Hepatocyte (in vitro differentiated cells): Measurements from ENCODE around the gene AKAP1. TPM values are rescaled to one million over a fixed set of nuclear protein-coding genes. Genes with fewer than 3 reads are reported as not detected.

ENCODE experiments used
- DNase-seq: peaks from one replicate; pipeline ENCODE4 v3.0.0-alpha.2; 2016; ENCODE audit warnings: low spot score
- H2AFZ ChIP-seq: fragments of 200-600 bp; sonication (generic); 2 replicates; pipeline ENCODE4 v1.6.0; 2016; ENCODE audit warnings: antibody characterized with exemption, mild to moderate bottlenecking
- H3K27ac ChIP-seq: fragments of 200-600 bp; sonication (generic); 2 replicates; pipeline ENCODE4 v1.5.1; 2016; ENCODE audit warnings: mild to moderate bottlenecking
- H3K27me3 ChIP-seq: fragments of 200-600 bp; sonication (generic); 2 replicates; pipeline ENCODE4 v1.6.1; 2016
- H3K36me3 ChIP-seq: fragments of 200-600 bp; sonication (generic); replicated peaks from 2 replicates; pipeline ENCODE4 v1.5.1; 2016; ENCODE audit warnings: low read depth; ENCODE audit not compliant: insufficient read depth
- H3K4me1 ChIP-seq: fragments of 200-600 bp; sonication (generic); 2 replicates; pipeline ENCODE4 v1.5.1; 2016; ENCODE audit warnings: mild to moderate bottlenecking, moderate library complexity; ENCODE audit not compliant: insufficient read depth
- H3K4me2 ChIP-seq: fragments of 200-600 bp; sonication (generic); 2 replicates; pipeline ENCODE4 v1.6.0; 2016
- H3K4me3 ChIP-seq: fragments of 200-600 bp; sonication (generic); 2 replicates; pipeline ENCODE4 v1.5.1; 2016; ENCODE audit warnings: mild to moderate bottlenecking
- H3K79me2 ChIP-seq: fragments of 200-600 bp; sonication (generic); 2 replicates; pipeline ENCODE4 v1.6.0; 2017; ENCODE audit warnings: mild to moderate bottlenecking
- H3K9me2 ChIP-seq: fragments of 200-600 bp; sonication (generic); replicated peaks from 2 replicates; pipeline ENCODE4 v1.6.0; 2017; ENCODE audit warnings: mild to moderate bottlenecking; ENCODE audit not compliant: insufficient read depth
- H3K9me3 ChIP-seq: fragments of 200-600 bp; sonication (generic); 2 replicates; pipeline ENCODE4 v1.5.1; 2016; ENCODE audit warnings: low read depth, mild to moderate bottlenecking
- H4K20me1 ChIP-seq: fragments of 200-600 bp; sonication (generic); 2 replicates; pipeline ENCODE4 v1.6.0; 2016; ENCODE audit warnings: mild to moderate bottlenecking; ENCODE audit not compliant: insufficient read depth, poor library complexity, severe bottlenecking
- EZH2 ChIP-seq: fragments of 200-600 bp; sonication (generic); IDR thresholded peaks from 2 replicates; pipeline ENCODE4 v1.6.1; 2016; ENCODE audit warnings: antibody characterized with exemption, mild to moderate bottlenecking, borderline replicate concordance
- EZH2phosphoT487 ChIP-seq: fragments of 200-600 bp; sonication (generic); IDR thresholded peaks from one replicate; pipeline ENCODE4 v1.6.1; 2018; ENCODE audit warnings: antibody characterized with exemption, mild to moderate bottlenecking, low read depth, moderate library complexity; ENCODE audit not compliant: unreplicated experiment, severe bottlenecking
- WGBS: methylation state at CpG from one replicate; pipeline ENCODE4 v1.1.6; 2016; ENCODE audit warnings: low lambda C conversion rate; ENCODE audit errors: missing lambda C conversion rate; 5-methylcytosine and 5-hydroxymethylcytosine counted together
- polyA plus RNA-seq: library from polyadenylated mRNA; unstranded; fragments of >200 nt; fragmentation: Nextera tagmentation; extraction: Ambion mirVana; gene quantifications from 2 replicates; pipeline ENCODE4 v1.2.1, GENCODE V29; 2016
- total RNA-seq: library from RNA; depleted of rRNA; stranded (reverse); fragments of >200 nt; gene quantifications from 2 replicates; pipeline ENCODE4 v1.2.3, GENCODE V29; 2014
- TF ChIP-seq, protein P1 (sequence below): fragments of 200-600 bp; sonication (generic); IDR thresholded peaks from 2 replicates; pipeline ENCODE4 v1.5.1; 2016; ENCODE audit warnings: antibody characterized with exemption, mild to moderate bottlenecking; ENCODE audit not compliant: poor library complexity

AKAP1 gene
- total and polyA plus RNA-seq, 2 experiments from 2014 or later = 33.0 to 46.7 TPM

- DNase-seq = no peak
- Histone ChIP-seq H3K4me3 (no peak overlapping the region), H2AFZ (no peak overlapping the region), H3K27me3 (no peaks in the 10 kb centered on the region), H3K4me1 (no peaks in the 10 kb centered on the region), H3K27ac (no peak overlapping the region), H3K4me2 (no peak overlapping the region), H3K9me3 (no peaks in the 10 kb centered on the region), H3K9me2 (no peaks in the 10 kb centered on the region), H3K79me2 (no peaks in the 10 kb centered on the region), H3K36me3 (no peaks in the 10 kb centered on the region), H4K20me1 (no peaks in the 10 kb centered on the region)
- 75% methylated on average over 4 of the region's 4 CpGs for whole genome bisulfite sequencing
- TF ChIP-seq EZH2 = no peak
Measured at GRCh38 chr17:57158325-57158724, 73.3 kb downstream of the AKAP1 start.

- Histone ChIP-seq H3K27me3 (no peaks in the 10 kb centered on the region), H3K79me2 (no peaks in the 10 kb centered on the region), H3K36me3 (no peaks in the 10 kb centered on the region), H3K9me2 (no peaks in the 10 kb centered on the region), H3K9me3 (no peaks in the 10 kb centered on the region), H4K20me1 (no peaks in the 10 kb centered on the region), H3K4me1 (no peaks in the 10 kb centered on the region), H3K4me2 (no peak overlapping the region), H2AFZ (no peak overlapping the region), H3K4me3 (no peak overlapping the region), H3K27ac (no peak overlapping the region)
- WGBS = 86% methylated on average over 1 of the region's 1 CpG
- DNase-seq = no peak
- TF ChIP-seq EZH2 (no peak), EZH2phosphoT487 (no peak)
- TF ChIP-seq, protein P1, sequence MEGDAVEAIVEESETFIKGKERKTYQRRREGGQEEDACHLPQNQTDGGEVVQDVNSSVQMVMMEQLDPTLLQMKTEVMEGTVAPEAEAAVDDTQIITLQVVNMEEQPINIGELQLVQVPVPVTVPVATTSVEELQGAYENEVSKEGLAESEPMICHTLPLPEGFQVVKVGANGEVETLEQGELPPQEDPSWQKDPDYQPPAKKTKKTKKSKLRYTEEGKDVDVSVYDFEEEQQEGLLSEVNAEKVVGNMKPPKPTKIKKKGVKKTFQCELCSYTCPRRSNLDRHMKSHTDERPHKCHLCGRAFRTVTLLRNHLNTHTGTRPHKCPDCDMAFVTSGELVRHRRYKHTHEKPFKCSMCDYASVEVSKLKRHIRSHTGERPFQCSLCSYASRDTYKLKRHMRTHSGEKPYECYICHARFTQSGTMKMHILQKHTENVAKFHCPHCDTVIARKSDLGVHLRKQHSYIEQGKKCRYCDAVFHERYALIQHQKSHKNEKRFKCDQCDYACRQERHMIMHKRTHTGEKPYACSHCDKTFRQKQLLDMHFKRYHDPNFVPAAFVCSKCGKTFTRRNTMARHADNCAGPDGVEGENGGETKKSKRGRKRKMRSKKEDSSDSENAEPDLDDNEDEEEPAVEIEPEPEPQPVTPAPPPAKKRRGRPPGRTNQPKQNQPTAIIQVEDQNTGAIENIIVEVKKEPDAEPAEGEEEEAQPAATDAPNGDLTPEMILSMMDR = no peak
Measured at GRCh38 chr17:57158795-57159194, 73.7 kb downstream of the AKAP1 start.

DNA sequence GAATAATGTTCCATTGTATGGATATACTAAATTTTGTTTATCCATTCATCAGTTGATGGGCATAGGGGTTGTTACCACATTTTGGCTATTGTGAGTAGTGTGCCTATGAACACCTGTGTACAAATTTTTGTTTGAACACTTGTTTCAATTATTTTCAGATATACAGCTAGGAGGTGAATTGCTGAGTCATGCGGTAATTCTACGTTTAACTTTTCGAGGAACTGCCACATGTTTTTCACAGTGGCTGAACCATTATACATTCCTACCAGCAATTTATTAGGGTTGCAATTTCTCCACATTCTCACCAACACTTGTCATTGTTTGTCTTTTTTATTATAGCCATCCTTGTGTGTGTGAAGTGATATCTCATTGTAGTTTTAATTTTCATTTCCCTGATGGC is 75.6 kb downstream of the AKAP1 start:
- Histone ChIP-seq H3K79me2 (no peaks in the 10 kb centered on the region), H3K27ac (no peak overlapping the region), H4K20me1 (no peaks in the 10 kb centered on the region), H3K9me2 (no peaks in the 10 kb centered on the region), H3K27me3 (no peaks in the 10 kb centered on the region), H3K36me3 (no peaks in the 10 kb centered on the region), H3K4me1 (no peaks in the 10 kb centered on the region), H3K4me2 (no peak overlapping the region), H3K9me3 (no peaks in the 10 kb centered on the region), H2AFZ (no peak overlapping the region), H3K4me3 (no peak overlapping the region)
- 90% methylated on average over 3 of the region's 3 CpGs for WGBS
- DNase-seq = no peak
- TF ChIP-seq EZH2 = no peak

- Histone ChIP-seq H3K4me3 (no peak overlapping the region), H3K9me3 (no peaks in the 10 kb centered on the region), H4K20me1 (no peaks in the 10 kb centered on the region), H3K4me1 (no peaks in the 10 kb centered on the region), H2AFZ (no peak overlapping the region), H3K27me3 (no peaks in the 10 kb centered on the region), H3K36me3 (no peaks in the 10 kb centered on the region), H3K27ac (no peak overlapping the region), H3K9me2 (no peaks in the 10 kb centered on the region), H3K79me2 (no peaks in the 10 kb centered on the region), H3K4me2 (no peak overlapping the region)
- DNase-seq = no peak
- 56% methylated on average over 4 of the region's 4 CpGs for WGBS
- TF ChIP-seq, protein P1 = no peak
- TF ChIP-seq EZH2 (no peak), EZH2phosphoT487 (no peak)
Measured at GRCh38 chr17:57164814-57165213, 79.8 kb downstream of the AKAP1 start.

DNA sequence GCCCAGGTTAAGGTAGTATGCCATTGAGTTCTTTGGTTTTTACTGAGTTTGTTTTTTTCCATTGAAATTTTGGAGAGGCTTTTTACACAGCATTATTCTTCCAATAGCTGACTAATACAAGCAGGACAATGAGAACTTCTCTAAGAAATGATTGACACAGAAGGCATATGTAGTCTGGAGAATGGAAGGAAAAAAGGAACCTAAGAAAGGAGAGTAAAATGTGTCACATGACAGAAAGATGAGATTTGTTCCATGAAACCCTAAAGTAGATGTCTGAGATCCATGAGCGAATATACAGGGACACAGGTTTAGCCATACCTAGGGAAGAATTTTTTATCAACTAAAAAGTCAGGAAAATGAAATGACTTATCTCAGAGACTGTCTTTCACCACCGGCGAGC is 80.7 kb downstream of the AKAP1 start:
- H2AFZ ChIP-seq = no peak overlapping the region
- no peaks in the 10 kb centered on the region for H3K27me3 ChIP-seq

More for the DNA sequence above, 80.7 kb downstream of the AKAP1 start:
- H3K79me2 ChIP-seq = no peaks in the 10 kb centered on the region
- 93% methylated on average over 3 of the region's 3 CpGs for WGBS
- no peak overlapping the region for H3K4me2 ChIP-seq
- H3K4me3 ChIP-seq = no peak overlapping the region
- no peaks in the 10 kb centered on the region for H3K9me3 ChIP-seq
- no peaks in the 10 kb centered on the region for H3K4me1 ChIP-seq
- no peak overlapping the region for H3K27ac ChIP-seq
- TF ChIP-seq, protein P1 = no peak
- TF ChIP-seq EZH2 (no peak), EZH2phosphoT487 (no peak)
- no peaks in the 10 kb centered on the region for H4K20me1 ChIP-seq
- H3K36me3 ChIP-seq = no peaks in the 10 kb centered on the region
- DNase-seq = no peak
- no peaks in the 10 kb centered on the region for H3K9me2 ChIP-seq
